ENCODE measurements around the gene LRRC8E. TPM values are rescaled to one million over a fixed set of nuclear protein-coding genes. Genes with fewer than 3 reads are reported as not detected.

The LRRC8E gene
- total RNA-seq, 2 donors from 2014 or later: 2.8 to 3.4 TPM

- H3K36me3 Mint-ChIP-seq (ENCODE audit: low read depth): no peaks in the 10 kb centered on the region
- H3K9me3 Mint-ChIP-seq: no peaks in the 10 kb centered on the region
- WGBS, 2 experiments (ENCODE audit: insufficient coverage in 1 of 2, insufficient read length in 1 of 2): 86 to 91% methylated on average over 9 to 26 of the region's 26 CpGs
- Histone ChIP-seq H3K27ac (ENCODE audit: low read depth, low read length) (no peak overlapping the region), H3K4me1 (ENCODE audit: control insufficient read depth, insufficient read depth, low read length) (peaks cover 7% of the 10 kb centered on the region), H3K36me3 (ENCODE audit: control insufficient read depth, insufficient read depth, low read length) (no peaks in the 10 kb centered on the region), H3K9ac (ENCODE audit: extremely low read depth, low read length, poor library complexity, severe bottlenecking) (no peak overlapping the region), H3K9me3 (ENCODE audit: control insufficient read depth, low read length) (no peaks in the 10 kb centered on the region), H3K4me3 (ENCODE audit: low read length) (no peak overlapping the region), H3K27me3 (ENCODE audit: control insufficient read depth, insufficient read depth, low read length, poor library complexity, severe bottlenecking) (peaks cover 21% of the 10 kb centered on the region)
- TF ChIP-seq CTCF (conservative IDR thresholded peaks at IDR 0.05): no peak
- peaks cover 45% of the 10 kb centered on the region for H3K27me3 Mint-ChIP-seq (ENCODE audit: insufficient read depth)
- no peak overlapping the region for H3K27ac Mint-ChIP-seq
- H3K4me3 Mint-ChIP-seq: no peak overlapping the region
- H3K4me1 Mint-ChIP-seq: peaks cover 3% of the 10 kb centered on the region
- no peak for DNase-seq
Observed at GRCh38 chr19:7855426-7856108, 32.7 kb upstream of the LRRC8E start.

GRCh38 chr19:7856109-7856591, 32.2 kb upstream of the LRRC8E start:
- H3K9me3 ChIP-seq (ENCODE audit: control insufficient read depth, low read length): no peaks in the 10 kb centered on the region
- peaks cover 7% of the 10 kb centered on the region for H3K4me1 ChIP-seq (ENCODE audit: control insufficient read depth, insufficient read depth, low read length)
- Mint-ChIP-seq H3K9me3 (no peaks in the 10 kb centered on the region), H3K4me3 (no peak overlapping the region), H3K4me1 (peaks cover 3% of the 10 kb centered on the region), H3K27me3 (ENCODE audit: insufficient read depth) (peaks cover 51% of the 10 kb centered on the region), H3K36me3 (ENCODE audit: low read depth) (no peaks in the 10 kb centered on the region), H3K27ac (no peak overlapping the region)
- H3K36me3 ChIP-seq (ENCODE audit: control insufficient read depth, insufficient read depth, low read length): no peaks in the 10 kb centered on the region
- peaks cover 27% of the 10 kb centered on the region for H3K27me3 ChIP-seq (ENCODE audit: control insufficient read depth, insufficient read depth, low read length, poor library complexity, severe bottlenecking)
- TF ChIP-seq CTCF (conservative IDR thresholded peaks at IDR 0.05): no peak
- 79 to 86% methylated on average over 11 to 16 of the region's 16 CpGs for WGBS, 2 experiments (ENCODE audit: insufficient coverage in 1 of 2, insufficient read length in 1 of 2)
- H3K27ac ChIP-seq (ENCODE audit: low read depth, low read length): no peak overlapping the region
- DNase-seq: no peak
- H3K9ac ChIP-seq (ENCODE audit: extremely low read depth, low read length, poor library complexity, severe bottlenecking): no peak overlapping the region
- H3K4me3 ChIP-seq (ENCODE audit: low read length): no peak overlapping the region

GRCh38 chr19:7856679-7857663, 31.3 kb upstream of the LRRC8E start:
- no peak overlapping the region for H3K9ac ChIP-seq (ENCODE audit: extremely low read depth, low read length, poor library complexity, severe bottlenecking)
- H3K36me3 ChIP-seq (ENCODE audit: control insufficient read depth, insufficient read depth, low read length): no peaks in the 10 kb centered on the region
- DNase-seq: no peak
- Mint-ChIP-seq H3K36me3 (ENCODE audit: low read depth) (no peaks in the 10 kb centered on the region), H3K27ac (no peak overlapping the region), H3K27me3 (ENCODE audit: insufficient read depth) (peaks cover 59% of the 10 kb centered on the region), H3K4me1 (peaks cover 3% of the 10 kb centered on the region), H3K9me3 (no peaks in the 10 kb centered on the region), H3K4me3 (peak overlapping the region; percentile 33)
- H3K4me3 ChIP-seq (ENCODE audit: low read length): no peak overlapping the region
- WGBS, 2 experiments (ENCODE audit: insufficient coverage in 1 of 2, insufficient read length in 1 of 2): 86 to 88% methylated on average over 17 to 37 of the region's 38 CpGs
- peaks cover 7% of the 10 kb centered on the region for H3K4me1 ChIP-seq (ENCODE audit: control insufficient read depth, insufficient read depth, low read length)
- no peaks in the 10 kb centered on the region for H3K9me3 ChIP-seq (ENCODE audit: control insufficient read depth, low read length)
- peaks cover 35% of the 10 kb centered on the region for H3K27me3 ChIP-seq (ENCODE audit: control insufficient read depth, insufficient read depth, low read length, poor library complexity, severe bottlenecking)
- TF ChIP-seq CTCF (conservative IDR thresholded peaks at IDR 0.05): no peak
- no peak overlapping the region for H3K27ac ChIP-seq (ENCODE audit: low read depth, low read length)

Data from endodermal cell (in vitro differentiated cells).